Left kidney (tissue), 8 donors: ENCODE results near the gene SPNS3. TPM values are rescaled to one million over a fixed set of nuclear protein-coding genes. Genes with fewer than 3 reads are reported as not detected.

Source experiments
- DNase-seq: peaks from one replicate; pipeline ENCODE4 v3.0.0-alpha.2; 2013
- long read RNA-seq, 8 donors: transcript quantifications; one replicate each; lab custom pipeline, GENCODE V29; 2026
- polyA plus RNA-seq: library from polyadenylated mRNA; unstranded; fragments of 120-200 nt; gene quantifications from one replicate; pipeline ENCODE4 v1.2.1, GENCODE V29; 2013; ENCODE audit not compliant: insufficient read length

The SPNS3 gene, protein sequence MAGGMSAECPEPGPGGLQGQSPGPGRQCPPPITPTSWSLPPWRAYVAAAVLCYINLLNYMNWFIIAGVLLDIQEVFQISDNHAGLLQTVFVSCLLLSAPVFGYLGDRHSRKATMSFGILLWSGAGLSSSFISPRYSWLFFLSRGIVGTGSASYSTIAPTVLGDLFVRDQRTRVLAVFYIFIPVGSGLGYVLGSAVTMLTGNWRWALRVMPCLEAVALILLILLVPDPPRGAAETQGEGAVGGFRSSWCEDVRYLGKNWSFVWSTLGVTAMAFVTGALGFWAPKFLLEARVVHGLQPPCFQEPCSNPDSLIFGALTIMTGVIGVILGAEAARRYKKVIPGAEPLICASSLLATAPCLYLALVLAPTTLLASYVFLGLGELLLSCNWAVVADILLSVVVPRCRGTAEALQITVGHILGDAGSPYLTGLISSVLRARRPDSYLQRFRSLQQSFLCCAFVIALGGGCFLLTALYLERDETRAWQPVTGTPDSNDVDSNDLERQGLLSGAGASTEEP
- 3.4 TPM for polyA plus RNA-seq
- long read RNA-seq, donor 1: 0 reads
- long read RNA-seq, donor 2: 0 reads
- long read RNA-seq, donor 3: 0 reads
- long read RNA-seq, donor 4: 0 reads
- long read RNA-seq, donor 5: 0 reads
- long read RNA-seq, donor 6: 0 reads
- long read RNA-seq, donor 7, partial matches to known transcripts: 0 of 1 reads
- long read RNA-seq, donor 7, other reads (novel, unspliced or antisense): 0 of 1 reads
- long read RNA-seq, donor 8: 0 reads

DNA sequence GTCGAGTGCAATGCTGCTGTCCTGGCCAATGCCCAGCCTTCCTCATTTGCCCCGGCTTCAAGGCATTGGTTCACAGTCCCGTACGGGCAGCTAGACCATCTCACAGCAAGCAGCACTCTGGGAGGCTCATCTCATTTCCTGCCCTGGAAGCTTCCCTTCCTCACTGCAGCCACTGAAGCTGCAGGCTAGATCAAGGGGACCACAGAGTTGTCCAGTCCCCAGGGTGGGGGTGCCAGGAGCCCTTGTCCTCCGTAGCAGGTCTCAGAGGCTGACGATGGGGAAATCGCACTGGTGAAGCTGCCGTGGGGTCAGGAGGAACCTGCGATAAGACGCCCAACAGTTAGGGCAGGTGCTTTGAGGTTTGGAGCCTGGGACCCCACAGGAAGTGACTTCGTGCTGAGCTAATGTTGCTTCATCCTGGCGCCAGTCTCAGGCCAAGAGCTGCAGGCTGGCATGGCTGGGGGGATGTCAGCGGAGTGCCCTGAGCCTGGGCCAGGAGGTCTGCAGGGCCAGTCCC is at the start of gene SPNS3:
Gene SPNS3, plus strand, starts transcription at position 426 of the 517 bp plus-strand sequence. Its CDS starts 28 bp downstream, at position 454.
- DNase-seq: no peak

DNA sequence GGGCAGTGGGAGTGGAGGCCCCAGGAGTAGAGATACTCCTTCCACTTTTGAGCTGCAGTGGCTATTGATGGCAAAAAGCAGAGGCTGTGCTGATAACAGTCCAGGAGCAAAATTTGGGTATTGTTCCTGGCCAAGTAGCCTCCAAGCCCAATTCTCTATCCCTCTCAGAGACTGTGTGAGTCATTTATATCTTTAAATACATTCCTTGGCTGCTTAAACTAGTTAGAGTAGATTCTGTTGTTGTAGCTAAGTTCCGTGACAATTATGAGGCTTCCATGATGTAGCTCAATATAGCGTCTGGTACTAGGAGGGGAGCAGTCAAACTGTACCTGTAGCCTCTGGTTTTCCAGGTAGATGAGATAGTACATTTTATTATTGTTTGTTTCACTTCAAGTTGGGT is 47.3 kb upstream of the SPNS3 start:
- no peak for DNase-seq

DNA sequence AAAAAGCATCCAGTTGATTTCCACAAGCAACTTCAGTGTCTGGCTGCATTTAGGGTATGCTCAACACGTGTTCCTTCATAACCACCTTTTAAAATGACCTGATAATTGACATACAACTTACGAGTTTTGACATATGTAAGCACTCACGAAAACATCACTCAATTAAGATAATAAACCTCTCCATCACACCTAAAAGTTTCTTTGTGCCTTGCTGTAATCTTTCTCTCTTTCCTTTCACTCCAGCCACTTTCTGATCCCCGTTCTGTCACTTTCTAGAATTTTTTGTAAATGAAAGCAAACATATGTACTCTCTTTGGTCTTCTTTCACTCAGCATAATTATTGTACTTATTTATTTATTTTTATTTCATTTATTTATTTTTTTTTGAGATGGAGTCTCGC is 46.6 kb upstream of the SPNS3 start:
- DNase-seq: no peak

DNA sequence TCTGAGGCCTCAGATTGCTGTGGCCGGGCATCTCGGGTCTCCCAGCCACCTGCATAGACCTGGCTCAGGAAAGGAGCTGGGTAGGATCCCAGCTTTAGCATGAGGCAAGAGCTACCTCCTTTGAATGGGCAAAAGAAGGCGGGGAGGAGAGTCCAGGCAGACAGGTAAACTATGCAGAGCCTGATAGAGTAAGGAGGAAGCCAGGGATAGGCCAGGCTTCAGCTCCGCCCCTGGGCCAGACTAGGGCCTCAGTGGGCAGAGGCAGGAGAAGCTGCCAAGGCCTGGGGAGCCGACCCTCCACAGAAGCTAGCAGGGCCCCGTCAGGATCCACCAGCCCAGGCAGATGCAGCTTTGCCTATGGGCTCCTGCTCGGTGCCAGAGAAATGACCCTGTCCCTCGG is 44.7 kb upstream of the SPNS3 start:
- DNase-seq: no peak

DNA sequence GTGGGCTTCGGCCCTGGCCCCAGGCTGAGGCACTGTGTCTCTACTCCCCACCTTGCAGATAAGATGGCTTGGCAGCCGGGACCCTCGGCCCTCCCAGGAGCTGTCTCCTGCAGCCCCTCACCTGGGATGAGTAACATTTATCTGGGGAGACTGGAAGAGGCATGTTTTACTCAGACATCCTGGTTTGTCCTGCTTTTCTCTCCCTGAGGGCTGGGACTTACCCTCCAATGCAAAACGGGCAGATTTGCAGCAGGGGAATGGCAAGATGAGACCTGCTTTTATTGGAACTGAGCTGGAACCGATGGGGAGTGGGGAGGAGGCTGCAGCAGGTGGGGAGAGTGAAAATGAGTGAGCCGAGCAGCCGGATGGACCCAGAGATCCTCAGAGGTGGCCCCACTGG is 39.9 kb upstream of the SPNS3 start:
- no peak for DNase-seq

DNA sequence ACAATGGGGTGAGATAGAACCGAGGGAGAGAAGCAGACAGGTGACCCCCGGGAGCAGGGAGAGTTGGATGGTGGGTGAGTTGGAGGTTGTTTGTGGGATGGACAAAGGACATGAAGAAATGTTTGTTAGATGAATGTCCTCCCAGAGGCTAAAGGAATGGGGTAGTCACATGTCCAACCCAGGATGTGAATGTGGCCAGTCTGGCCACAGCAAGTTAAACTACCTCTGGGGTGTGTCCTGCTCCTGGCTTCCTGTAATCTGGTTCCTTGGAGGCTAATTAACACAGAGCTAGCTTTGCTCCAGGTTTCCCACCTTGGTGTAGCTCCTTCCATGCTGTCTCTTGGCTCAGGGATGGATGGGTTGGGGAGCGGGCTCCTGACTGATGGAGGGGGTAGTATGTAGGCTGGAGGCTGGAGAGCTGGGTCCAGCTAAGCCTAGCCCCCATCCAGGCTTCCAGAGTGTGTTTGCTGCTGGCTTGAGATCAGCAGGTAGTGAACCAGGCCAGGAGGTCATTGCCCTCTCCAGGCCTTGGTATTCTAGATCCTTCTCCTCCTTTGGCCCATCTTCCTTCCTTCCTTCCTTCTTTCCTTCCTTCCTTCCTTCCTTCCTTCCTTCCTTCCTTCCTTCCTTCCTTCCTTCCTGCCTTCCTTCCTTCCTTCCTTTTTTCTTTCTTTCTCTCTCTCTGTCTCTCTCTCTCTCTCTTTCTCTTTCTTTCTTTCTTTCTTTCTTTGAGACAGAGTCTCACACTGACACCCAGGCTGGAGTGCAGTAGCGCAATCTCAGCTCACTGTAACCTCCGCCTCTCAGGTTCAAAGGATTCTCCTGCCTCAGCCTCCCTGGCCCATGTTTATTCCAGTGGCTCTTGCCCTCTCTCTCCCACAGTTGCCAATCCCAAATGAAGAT is 39.3 kb upstream of the SPNS3 start:
- no peak for DNase-seq

DNA sequence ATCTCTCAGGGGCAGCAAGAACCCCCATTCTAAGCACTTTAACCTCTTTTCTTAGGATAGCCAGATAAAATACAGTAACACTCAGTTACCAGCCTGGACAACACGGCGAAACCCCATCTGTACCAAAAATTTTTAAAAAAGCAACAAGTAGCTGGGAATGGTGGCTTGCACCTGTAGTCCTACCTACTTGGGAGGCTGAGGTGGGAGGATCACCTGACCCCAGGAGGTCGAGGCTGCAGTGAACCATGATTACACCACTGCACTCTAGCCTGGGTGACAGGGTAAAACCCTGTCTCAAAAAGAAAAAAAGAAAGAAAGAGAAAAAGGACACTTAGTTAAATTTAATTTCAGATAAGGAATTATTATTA is 38.6 kb upstream of the SPNS3 start:
- DNase-seq: no peak

DNA sequence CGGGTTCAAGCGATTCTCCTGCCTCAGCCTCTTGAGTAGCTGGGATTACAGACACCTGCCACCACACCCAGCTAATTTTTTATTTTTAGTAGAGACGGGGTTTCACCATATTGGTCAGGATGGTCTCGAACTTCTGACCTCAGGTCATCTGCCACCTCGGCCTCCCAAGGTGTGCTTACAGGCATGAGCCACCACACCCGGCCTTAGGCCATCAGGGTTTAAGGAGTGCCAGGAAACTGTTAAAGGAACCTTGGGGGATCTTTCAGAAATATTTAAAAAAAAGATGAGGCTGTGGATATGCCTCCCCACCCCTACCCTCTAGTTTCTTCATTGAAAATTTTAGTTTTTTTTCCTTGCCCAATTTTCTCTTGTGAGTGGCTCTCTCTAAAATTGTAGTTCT is 35.9 kb upstream of the SPNS3 start:
- DNase-seq: no peak

DNA sequence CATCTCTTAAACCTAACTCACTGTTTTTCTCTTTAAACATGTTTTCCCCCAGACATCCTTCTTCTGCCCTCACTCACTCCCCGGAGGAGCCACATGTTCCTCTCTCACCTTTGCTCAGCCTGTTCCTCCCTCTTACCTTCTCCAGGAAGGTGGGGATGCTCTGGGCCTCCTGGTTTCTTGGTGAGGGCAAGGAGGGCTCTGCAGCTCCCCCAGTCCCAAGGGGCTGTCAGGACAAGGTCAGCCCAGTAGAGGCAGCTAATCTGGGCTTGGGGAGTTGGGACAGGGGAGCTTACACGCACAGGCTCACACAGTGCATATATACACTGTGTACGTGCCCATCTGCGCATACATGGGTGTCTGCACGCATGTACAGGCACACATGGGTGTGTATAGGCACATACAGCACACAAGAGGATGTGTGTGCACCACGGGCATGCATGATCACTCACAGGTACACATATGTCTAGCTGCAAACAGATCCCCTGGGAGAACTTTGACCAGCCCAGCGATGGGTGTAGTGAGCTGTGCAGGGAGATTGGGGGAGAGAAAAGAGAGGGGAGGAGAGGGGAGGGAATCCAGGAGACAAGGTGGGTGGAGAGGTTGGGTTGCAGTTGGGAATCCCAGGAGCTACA is 28.6 kb upstream of the SPNS3 start:
- no peak for DNase-seq

DNA sequence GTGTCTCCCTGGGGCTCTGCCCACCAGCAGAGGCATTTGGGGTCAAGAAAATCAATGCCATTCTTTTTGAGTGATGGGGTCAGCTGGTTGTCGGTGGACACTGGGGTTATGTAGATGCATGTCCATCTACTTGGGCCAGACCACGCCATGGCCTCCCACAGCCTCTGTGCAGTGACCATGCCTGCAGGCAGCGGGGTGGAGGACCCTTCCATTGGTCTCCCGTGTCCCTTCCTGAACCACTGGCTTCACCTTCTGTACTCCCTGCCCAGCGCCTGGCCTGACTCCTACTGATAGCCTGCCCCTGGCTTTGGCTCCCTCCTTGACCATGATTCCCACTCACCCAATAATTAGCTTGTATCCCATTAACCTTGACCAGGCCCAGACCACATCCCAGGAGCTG is 28.0 kb upstream of the SPNS3 start:
- DNase-seq: no peak

DNA sequence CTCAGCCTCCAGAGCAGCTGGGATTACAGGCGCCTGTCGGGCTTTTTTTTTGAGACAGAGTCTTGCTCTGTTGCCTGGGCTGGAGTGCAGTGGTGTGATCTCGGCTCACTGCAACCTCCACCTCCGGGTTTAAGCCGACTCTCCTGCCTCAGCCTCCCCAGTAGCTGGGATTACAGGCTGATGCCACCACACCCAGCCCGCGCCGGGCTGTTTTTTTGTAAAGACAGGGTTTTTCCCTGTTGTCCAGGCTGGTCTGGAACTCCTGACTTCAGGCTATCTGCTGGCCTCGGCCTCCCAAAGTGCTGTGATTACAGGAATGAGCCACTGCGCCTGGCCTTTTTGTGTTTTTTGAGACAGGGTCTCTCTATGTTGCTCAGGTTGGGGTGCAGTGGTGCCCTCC is 27.4 kb upstream of the SPNS3 start:
- no peak for DNase-seq

DNA sequence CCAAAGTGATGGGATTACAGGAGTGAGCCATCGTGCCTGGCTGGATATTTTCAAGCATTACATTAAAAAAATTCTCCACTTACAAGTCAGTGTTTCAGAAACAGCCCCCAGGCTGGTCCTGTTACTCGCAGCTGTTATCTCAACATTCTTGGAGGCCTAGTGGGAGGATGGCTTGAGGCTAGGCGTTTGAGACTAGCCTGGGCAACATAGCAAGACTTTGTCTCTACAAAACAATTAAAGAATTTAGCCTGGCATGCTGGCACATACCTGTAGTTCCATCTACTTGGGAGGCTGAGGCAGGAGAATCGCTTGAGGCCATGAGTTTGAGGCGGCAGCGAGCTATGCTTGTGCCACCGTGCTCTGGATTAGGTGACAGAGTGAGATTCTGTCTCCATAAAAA is 26.5 kb upstream of the SPNS3 start:
- DNase-seq: no peak

DNA sequence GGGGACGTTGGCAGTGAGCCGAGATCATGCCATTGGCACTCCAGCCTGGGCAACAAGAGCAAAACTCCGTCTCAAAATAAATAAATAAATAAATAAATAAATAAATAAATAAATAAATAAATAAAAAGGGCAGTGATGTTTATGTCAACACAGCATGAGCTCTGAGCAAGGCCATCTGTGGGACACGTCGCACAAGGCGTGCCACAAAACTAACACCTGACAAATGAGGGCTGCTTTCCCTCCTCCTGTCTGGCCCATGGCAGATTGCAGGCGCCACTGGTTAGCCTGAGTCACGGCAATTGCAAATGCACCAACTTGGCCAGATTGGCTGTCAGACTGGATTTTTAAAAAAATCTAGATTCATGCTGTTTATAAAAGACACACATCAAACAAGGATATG is 25.9 kb upstream of the SPNS3 start:
- no peak for DNase-seq

DNA sequence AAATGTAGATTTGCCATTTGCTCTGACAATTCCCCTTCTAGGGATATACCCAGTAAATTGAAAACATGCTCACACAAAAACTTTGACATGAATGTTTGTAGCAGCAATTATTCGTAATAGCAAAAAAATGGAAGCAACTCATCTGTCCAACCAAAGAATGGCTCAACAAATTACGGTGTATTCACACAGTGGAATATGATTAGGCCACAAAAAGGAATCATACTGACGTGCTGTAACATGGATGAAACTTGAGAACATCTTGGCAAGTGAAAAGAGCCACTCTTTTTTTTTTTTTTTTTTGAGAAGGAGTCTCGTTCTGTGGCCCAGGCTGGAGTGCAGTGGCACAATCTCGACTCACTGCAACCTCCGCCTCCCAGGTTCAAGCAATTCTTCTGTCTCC is 24.1 kb upstream of the SPNS3 start:
- DNase-seq: no peak

DNA sequence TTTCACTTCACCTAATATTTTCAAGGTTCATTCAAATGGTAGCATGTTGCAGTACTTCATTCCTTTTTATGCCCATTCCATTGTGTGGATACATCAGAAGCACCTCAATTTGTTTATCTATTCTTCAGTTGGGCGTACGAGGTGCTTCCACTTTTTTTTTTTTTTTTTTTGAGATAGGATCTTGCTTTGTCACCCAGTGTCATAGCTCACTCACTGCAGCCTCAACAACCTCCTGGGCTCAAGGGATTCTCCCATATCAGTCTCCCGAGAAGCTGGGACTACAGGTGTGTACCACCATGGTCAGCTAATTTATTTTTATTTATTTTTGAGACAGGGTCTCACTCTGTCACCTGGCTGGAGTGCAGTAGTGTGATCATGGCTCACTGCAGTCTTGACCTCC is 22.5 kb upstream of the SPNS3 start:
- no peak for DNase-seq

DNA sequence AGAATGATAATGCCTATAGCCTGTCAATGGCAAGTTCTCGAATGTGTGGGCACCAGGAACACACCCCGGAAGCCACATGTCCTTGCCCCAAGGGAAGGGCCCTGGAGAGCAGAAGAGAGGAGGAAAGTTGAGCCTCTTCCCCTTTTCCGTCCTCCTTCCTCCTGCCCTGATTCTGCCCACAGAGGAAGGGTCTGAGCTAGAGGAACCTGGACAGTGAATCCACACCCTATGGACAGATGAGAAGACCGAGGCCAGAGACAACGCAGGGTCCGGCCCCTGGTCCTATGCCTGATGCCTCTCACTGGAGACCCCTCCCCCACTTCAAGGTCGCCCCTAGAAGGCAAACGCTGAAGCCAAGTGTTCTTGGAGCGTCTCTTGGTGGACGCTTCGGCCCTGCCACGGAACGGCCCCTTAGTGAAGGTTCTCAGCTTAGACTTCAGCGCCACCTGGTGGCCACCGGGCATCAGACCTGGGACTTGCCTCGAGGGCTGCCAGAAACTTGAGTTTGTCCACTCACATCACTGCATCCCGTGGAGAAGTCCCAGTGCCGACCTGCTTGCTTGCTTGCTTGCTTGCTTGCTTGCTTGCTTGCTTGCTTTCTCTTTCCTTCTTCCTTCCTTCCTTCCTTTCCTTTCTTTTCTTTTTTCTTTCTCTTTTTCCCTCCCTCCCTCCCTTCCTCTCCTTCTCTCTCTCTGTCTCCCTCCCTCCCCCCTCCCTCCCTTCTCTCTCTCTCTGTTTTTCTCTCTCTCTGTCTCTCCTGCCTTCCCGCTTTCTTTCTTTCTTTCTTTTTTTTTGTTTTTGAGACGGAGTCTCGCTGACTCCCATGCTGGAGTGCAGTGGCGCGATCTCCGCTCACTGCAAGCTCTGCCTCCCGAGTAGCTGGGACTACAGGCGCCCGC is 20.6 kb upstream of the SPNS3 start:
- DNase-seq: peak; percentile 91

DNA sequence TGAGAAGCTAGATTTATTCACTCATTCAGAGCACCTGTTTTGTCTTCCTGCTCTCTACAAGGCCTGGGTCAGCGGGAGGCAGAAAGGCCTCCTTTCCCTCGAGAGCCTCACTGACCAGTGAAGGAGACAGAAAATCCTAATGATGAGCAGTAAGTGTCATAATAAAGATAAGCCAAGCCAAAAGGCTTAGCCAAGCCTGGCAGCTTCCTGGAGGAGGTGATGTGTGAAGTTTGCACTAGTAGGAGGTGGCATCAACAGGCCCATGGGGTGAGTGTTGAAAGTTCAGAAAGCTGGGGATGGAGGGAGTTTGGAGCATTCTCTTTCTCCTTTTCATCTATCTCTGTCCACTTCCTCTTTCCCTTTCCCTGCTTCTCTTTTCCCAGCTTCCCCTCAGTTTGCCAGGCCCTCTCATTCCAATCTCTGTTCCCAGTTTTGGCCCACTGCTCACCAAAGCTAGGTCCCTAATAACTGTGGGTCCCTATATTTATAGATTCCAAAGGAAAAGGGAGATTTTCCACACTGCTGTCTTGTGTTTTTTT is 16.5 kb upstream of the SPNS3 start:
- no peak for DNase-seq

DNA sequence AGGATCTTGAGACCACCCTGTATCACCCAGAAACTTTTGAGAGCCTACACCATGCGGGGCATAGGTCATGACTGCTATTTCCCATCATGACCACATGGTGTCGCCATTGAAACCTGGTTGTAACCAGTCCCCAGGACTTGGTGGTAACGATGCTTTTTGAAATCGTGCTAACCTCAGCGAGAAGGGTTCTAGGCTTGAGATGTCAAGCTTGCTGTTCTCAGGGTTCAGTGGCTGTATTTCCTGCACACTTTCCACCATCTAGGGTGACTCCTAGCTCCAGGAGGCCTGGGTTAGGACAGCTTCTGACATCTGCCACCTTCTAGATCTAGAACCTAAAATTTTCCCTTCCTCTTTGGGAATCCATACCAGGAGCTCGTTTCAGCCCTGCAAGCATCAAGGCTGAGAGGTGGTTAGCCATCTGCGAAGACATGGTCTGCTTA is 13.0 kb upstream of the SPNS3 start:
- peak; percentile 77 for DNase-seq

DNA sequence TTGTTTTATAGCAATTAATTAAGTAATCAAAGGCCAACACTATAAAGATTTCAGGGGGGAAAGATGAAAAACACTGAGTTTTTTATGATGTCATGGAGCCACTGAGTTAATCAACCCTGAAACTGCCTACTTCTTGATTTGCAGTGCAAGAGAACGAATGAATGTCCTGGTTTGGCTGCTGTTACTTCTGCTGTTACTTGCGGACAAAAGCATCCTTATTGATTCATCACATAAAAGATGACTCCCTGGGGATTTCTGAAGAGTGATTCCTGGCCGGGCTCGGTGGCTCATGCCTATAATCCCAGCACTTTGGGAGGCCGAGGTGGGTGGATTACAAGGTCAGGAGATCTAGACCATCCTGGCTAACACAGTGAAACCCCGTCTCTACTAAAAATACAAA is 10.9 kb upstream of the SPNS3 start:
- no peak for DNase-seq

DNA sequence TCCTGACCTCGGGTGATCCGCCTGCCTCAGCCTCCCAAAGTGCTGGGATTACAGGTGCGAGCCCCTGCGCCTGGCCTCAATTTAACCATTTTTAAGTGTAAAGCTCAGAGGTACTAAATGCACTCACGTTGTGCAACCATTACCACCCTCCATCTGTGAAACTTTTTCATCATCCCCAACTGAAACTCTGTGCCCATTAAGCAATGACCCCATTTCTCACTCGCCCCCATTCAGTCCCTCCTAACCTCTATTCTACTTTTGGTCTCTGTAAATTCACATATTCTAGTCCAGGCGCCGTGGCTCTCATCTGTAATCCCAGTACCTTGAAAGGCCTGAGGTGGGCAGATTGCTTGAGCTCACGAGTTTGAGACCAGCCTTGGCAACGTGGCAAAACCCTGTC is 8.3 kb upstream of the SPNS3 start:
- DNase-seq: no peak
